Measurements from ENCODE around the gene MBNL3. TPM values are rescaled to one million over a fixed set of nuclear protein-coding genes. Genes with fewer than 3 reads are reported as not detected.
A peak's percentile ranks its signal among the peaks of the same experiment; 100 is the strongest.

MBNL3 gene
- total RNA-seq, 4 donors from 2014 or later = 13.7 to 59.9 (median 20.3) TPM

- ATAC-seq (ENCODE audit: low FRiP score) = no peak
- TF ChIP-seq, protein P1, sequence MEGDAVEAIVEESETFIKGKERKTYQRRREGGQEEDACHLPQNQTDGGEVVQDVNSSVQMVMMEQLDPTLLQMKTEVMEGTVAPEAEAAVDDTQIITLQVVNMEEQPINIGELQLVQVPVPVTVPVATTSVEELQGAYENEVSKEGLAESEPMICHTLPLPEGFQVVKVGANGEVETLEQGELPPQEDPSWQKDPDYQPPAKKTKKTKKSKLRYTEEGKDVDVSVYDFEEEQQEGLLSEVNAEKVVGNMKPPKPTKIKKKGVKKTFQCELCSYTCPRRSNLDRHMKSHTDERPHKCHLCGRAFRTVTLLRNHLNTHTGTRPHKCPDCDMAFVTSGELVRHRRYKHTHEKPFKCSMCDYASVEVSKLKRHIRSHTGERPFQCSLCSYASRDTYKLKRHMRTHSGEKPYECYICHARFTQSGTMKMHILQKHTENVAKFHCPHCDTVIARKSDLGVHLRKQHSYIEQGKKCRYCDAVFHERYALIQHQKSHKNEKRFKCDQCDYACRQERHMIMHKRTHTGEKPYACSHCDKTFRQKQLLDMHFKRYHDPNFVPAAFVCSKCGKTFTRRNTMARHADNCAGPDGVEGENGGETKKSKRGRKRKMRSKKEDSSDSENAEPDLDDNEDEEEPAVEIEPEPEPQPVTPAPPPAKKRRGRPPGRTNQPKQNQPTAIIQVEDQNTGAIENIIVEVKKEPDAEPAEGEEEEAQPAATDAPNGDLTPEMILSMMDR (IDR thresholded peaks at IDR 0.05) = no peak
- DNase-seq (ENCODE audit: low spot score) = no peak
These were observed 43.9 kb downstream of the MBNL3 start for GRCh38 chrX:132444936-132445335.

DNA sequence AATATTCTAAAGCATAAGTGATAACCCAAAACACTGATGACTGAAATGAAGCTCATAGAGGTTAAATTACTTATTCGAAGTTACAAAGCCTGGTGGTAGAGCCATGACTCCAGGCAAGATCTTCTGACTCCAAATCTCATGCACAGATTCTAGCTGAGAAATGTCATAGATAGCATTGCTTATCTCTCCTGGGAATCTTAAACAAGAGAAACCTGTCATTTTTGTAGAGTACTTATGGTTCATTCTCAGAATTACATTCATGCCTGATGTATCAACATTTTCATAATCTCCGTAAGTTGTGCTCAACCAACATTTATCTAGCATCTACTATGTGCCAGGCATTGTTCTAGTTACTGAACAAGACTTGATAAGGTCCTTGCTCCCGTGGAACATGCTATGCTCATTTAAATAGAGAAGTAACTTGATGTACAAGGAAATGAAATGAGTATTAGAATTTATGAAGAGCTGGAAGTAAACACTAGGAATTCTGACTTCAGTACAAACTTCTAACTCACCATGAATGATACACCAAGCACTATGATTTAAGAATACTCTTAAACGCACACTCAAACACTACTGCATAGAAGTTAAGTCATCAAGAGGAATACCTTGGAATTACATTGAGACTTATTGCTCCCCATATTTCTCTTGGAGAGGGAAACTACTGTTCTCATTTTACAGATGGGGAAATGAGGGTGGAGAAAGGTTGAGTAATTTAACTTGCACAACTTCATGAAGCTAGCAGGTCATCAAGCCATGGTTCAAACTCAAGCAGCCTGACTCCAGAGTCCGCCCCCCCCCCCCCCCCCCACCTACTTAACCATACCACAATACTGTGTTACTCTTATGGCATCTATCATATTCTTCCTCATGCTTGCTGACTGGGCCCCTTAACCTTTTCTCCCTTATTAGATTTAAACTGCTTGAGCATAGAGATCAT is 45.4 kb downstream of the MBNL3 start:
- ATAC-seq (ENCODE audit: low FRiP score) = no peak

GRCh38 chrX:132442691-132443090 is 46.1 kb downstream of the MBNL3 start:
- DNase-seq (ENCODE audit: low spot score) (no peak), ATAC-seq (ENCODE audit: low FRiP score) (peak; percentile 72)
- TF ChIP-seq, protein P1 (IDR thresholded peaks at IDR 0.05) = no peak

More for the DNA sequence above, 45.4 kb downstream of the MBNL3 start:
- TF ChIP-seq, protein P1 (IDR thresholded peaks at IDR 0.05) = no peak
- DNase-seq (ENCODE audit: low spot score) = no peak

DNA sequence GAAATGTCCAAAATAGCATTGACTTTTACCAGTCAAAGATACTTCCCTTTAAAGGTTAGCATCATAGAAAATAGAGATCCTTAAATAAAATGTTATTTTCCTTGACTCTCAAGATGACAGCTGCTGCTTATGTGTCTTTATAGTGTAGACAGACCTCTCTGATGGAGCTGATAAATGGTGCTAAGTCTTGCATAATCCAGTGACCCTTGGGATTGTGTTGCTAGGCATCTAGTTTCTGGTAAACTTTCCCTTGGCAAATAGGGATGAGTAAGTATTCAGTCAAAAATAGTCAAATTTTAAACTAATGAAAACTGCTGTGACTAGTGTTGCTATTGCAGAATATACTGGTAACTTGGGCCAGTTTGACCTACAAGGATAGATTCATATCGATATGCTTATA is 53.6 kb downstream of the MBNL3 start:
- DNase-seq (ENCODE audit: low spot score) (no peak), ATAC-seq (ENCODE audit: low FRiP score) (no peak)
- TF ChIP-seq, protein P1 (IDR thresholded peaks at IDR 0.05) = no peak

GRCh38 chrX:132433551-132433950 is 55.3 kb downstream of the MBNL3 start:
- DNase-seq (ENCODE audit: low spot score) = no peak
- ATAC-seq (ENCODE audit: low FRiP score) = no peak
- TF ChIP-seq, protein P1 (IDR thresholded peaks at IDR 0.05) = no peak

DNA sequence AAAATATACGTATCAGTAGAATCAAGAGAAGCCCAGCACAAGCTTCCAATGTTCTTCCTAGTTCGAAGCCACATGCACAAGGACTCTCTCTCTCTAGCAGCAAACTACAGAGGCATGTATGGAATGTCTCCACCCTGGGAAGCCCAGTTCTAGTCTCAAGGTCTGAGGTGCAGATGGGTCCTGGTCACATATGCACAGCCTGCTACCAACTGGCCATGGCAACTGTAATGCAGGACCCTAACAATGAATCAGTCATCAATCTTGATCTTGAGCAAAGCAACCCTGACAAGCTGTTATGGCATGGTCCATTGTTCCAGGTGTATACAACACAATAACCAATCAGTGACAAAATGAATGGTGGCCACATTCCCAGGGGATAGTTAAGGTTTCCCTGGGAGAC is 55.8 kb downstream of the MBNL3 start:
- ATAC-seq (ENCODE audit: low FRiP score) (no peak), DNase-seq (ENCODE audit: low spot score) (no peak)
- TF ChIP-seq, protein P1 (IDR thresholded peaks at IDR 0.05) = no peak

- ATAC-seq (ENCODE audit: low FRiP score) = no peak
- DNase-seq (ENCODE audit: low spot score) = no peak
These were observed 59.9 kb downstream of the MBNL3 start for GRCh38 chrX:132428896-132429295.

More at GRCh38 chrX:132428896-132429295, 59.9 kb downstream of the MBNL3 start:
- TF ChIP-seq, protein P1 (IDR thresholded peaks at IDR 0.05) = no peak
